ENCODE data around the gene PLA2G4B. TPM values are rescaled to one million over a fixed set of nuclear protein-coding genes. Genes with fewer than 3 reads are reported as not detected.

Gene PLA2G4B
- total and polyA plus RNA-seq, 2 of the 8 experiments (the other 6 are each of a cell fraction or from before 2014, with no cell fraction given) = 4.2 to 9.2 TPM

- Histone ChIP-seq H2BK120ac (replicated peaks; ENCODE audit: low read depth, low read length) (no peak overlapping the region), H3K56ac (replicated peaks; ENCODE audit: insufficient read length, low read depth, low read length) (no peak overlapping the region), H3K27ac (ENCODE audit: low read depth, low read length) (no peak overlapping the region), H3K9me3 (ENCODE audit: insufficient read depth in 2 of 2, low read depth in 1 of 2, low read length in 1 of 2) (no peaks in the 10 kb centered on the region), H2AFZ (ENCODE audit: low read length) (no peak overlapping the region), H4K8ac (ENCODE audit: extremely low read depth, insufficient read depth, low read length) (no peak overlapping the region), H3K36me3 (ENCODE audit: control insufficient read depth in 2 of 4, insufficient read depth in 4 of 4, low read length in 3 of 4) (no peaks in the 10 kb centered on the region; a peak in 1 of 8 replicates), H3K4me3 (ENCODE audit: extremely low read depth in 1 of 4, insufficient read depth in 2 of 4, low read depth in 3 of 4, low read length in 4 of 4) (no peak overlapping the region), H4K20me1 (replicated peaks in 1 of 2; ENCODE audit: control insufficient read depth in 1 of 2, insufficient read depth in 2 of 2, low read length in 2 of 2) (peaks cover 1 to 2% of the 10 kb centered on the region in 2 experiments), H2BK12ac (ENCODE audit: low read depth, low read length) (no peak overlapping the region), H4K91ac (replicated peaks; ENCODE audit: insufficient read length, low read length) (no peak overlapping the region), H3K23me2 (ENCODE audit: low read depth, low read length) (peaks cover 10% of the 10 kb centered on the region; the same call in 1 of the 2 replicates), H2AK5ac (ENCODE audit: low read depth, low read length) (no peak overlapping the region), H3K23ac (ENCODE audit: insufficient read length) (no peak overlapping the region), H3K4me2 (ENCODE audit: insufficient read depth in 1 of 2, low read depth in 2 of 2, low read length in 2 of 2) (no peak overlapping the region), H2BK5ac (ENCODE audit: low read depth, low read length) (no peak overlapping the region), H3K4ac (replicated peaks; ENCODE audit: insufficient read length, low read depth, low read length) (no peak overlapping the region), H3K79me2 (ENCODE audit: control insufficient read depth in 1 of 2, insufficient read depth in 2 of 2, low read length in 2 of 2) (no peaks in the 10 kb centered on the region), H2BK15ac (ENCODE audit: low read length) (no peak overlapping the region), H3K18ac (ENCODE audit: extremely low read depth, low read length) (no peak overlapping the region), H3K9ac (replicated peaks in 1 of 4; ENCODE audit: extremely low read depth in 1 of 4, low read depth in 3 of 4, low read length in 3 of 4) (no peak overlapping the region), H3K14ac (ENCODE audit: insufficient read length) (no peak overlapping the region), H3K79me1 (ENCODE audit: low read depth, low read length) (no peaks in the 10 kb centered on the region), H3K27me3 (replicated peaks in 1 of 4; ENCODE audit: control insufficient read depth in 3 of 4, extremely low read depth in 1 of 4, insufficient read depth in 3 of 4, low read length in 3 of 4) (peaks cover 0 to 2% (median 0%) of the 10 kb centered on the region in 4 experiments; a peak in 1 of 7 replicates), H4K5ac (ENCODE audit: insufficient read length, low read depth, low read length) (no peak overlapping the region), H3K4me1 (replicated peaks in 1 of 4; ENCODE audit: control insufficient read depth in 3 of 4, insufficient read depth in 4 of 4, low read length in 3 of 4) (peaks cover 0 to 4% (median 2%) of the 10 kb centered on the region in 4 experiments; a peak in 4 of 7 replicates), H2BK20ac (ENCODE audit: low read length) (no peak overlapping the region)
- FAIRE-seq (no peak), DNase-seq (ENCODE audit: low read depth in 1 of 2, low spot score in 2 of 2) (no peak)
- CTCF ChIA-PET (ENCODE audit: partially characterized antibody) = interaction anchor here (0.6 to 2.1 kb wide), 8 partner anchors 13 to 118 kb away, joined by 3 to 14 read pairs (median 5); partner anchors contain the start of gene MAPKBP1
- POLR2A ChIA-PET (ENCODE audit: partially characterized antibody) = interaction anchor here (0.9 to 1.7 kb wide), 2 partner anchors 16 to 52 kb away, joined by 4 read pairs; no protein-coding TSS in a partner anchor
- WGBS, 2 experiments (ENCODE audit: extremely low coverage in 1 of 2, insufficient coverage in 1 of 2, insufficient read length in 1 of 2, insufficient replicate concordance in 2 of 2, low coverage in 1 of 2, low lambda C conversion rate in 2 of 2, missing lambda C conversion rate in 1 of 2) = 95% methylated on average over 10 of the region's 10 CpGs; no CpG with 5 or more reads in 1 of the 2 experiments
- no peak for TF ChIP-seq CBX5 (IDR thresholded peaks at IDR 0.05; ENCODE audit: low read depth, low read length)
- TF ChIP-seq GABPA (IDR thresholded peaks at IDR 0.05; ENCODE audit: borderline replicate concordance, insufficient read depth, low read length) = no peak
- no peak for TF ChIP-seq HDAC2 (IDR thresholded peaks at IDR 0.05; ENCODE audit: borderline replicate concordance in 1 of 2, low read depth in 2 of 2, low read length in 2 of 2)
- no peak for TF ChIP-seq CTBP2 (IDR thresholded peaks at IDR 0.05; ENCODE audit: borderline replicate concordance, insufficient read depth, insufficient read length, low read length)
- TF ChIP-seq SIRT6 (IDR thresholded peaks at IDR 0.05; ENCODE audit: low read length) = no peak
- no peak for TF ChIP-seq PHF8 (conservative IDR thresholded peaks at IDR 0.05; ENCODE audit: low read depth, low read length)
- no peak for TF ChIP-seq MAFK (IDR thresholded peaks at IDR 0.05; ENCODE audit: low read depth, low read length)
- no peak for TF ChIP-seq CEBPB (IDR thresholded peaks at IDR 0.05; ENCODE audit: low read depth, low read length)
- TF ChIP-seq FOSL1 (IDR thresholded peaks at IDR 0.05; ENCODE audit: insufficient read depth, low read depth, low read length) = no peak
- no peak for TF ChIP-seq MAX (IDR thresholded peaks at IDR 0.05)
These were observed 13.5 kb upstream of the PLA2G4B start for GRCh38 chr15:41825145-41825544.
